Dermis blood vessel endothelial cell (primary cell): ENCODE measurements around the gene RBM19. TPM values are rescaled to one million over a fixed set of nuclear protein-coding genes. Genes with fewer than 3 reads are reported as not detected.

Experiments
- DNase-seq: peaks from one replicate; pipeline ENCODE4 v3.0.0; 2010
- total RNA-seq: library from RNA; depleted of rRNA; stranded (reverse); fragments of >200 nt; gene quantifications from 2 replicates; pipeline ENCODE4 v1.2.3, GENCODE V29; 2014

Gene RBM19
- total RNA-seq, 1 donor from 2014 or later = 15.1 TPM

- DNase-seq = no peak
These were observed 115.6 kb downstream of the RBM19 start for GRCh38 chr12:113850309-113851056.

- no peak for DNase-seq
These were observed 118.3 kb downstream of the RBM19 start for GRCh38 chr12:113847856-113848255.

- DNase-seq = no peak
These were observed 119.0 kb downstream of the RBM19 start for GRCh38 chr12:113846883-113847755.

GRCh38 chr12:113845900-113846674, 120.0 kb downstream of the RBM19 start:
- no peak for DNase-seq

GRCh38 chr12:113844495-113845210, 121.5 kb downstream of the RBM19 start:
- no peak for DNase-seq

- DNase-seq = no peak
These were observed 123.4 kb downstream of the RBM19 start for GRCh38 chr12:113842699-113843098.

GRCh38 chr12:113841786-113842185, 124.3 kb downstream of the RBM19 start:
- DNase-seq = no peak

GRCh38 chr12:113840401-113841042, 125.6 kb downstream of the RBM19 start:
- no peak for DNase-seq

- no peak for DNase-seq
These were observed 127.2 kb downstream of the RBM19 start for GRCh38 chr12:113838896-113839295.

GRCh38 chr12:113837528-113838296, 128.4 kb downstream of the RBM19 start:
- peak; percentile 8 for DNase-seq

- no peak for DNase-seq
These were observed 129.0 kb downstream of the RBM19 start for GRCh38 chr12:113837084-113837483.

- DNase-seq = no peak
These were observed 130.2 kb downstream of the RBM19 start for GRCh38 chr12:113835896-113836295.

GRCh38 chr12:113835433-113835832, 130.7 kb downstream of the RBM19 start:
- no peak for DNase-seq

- no peak for DNase-seq
These were observed 132.7 kb downstream of the RBM19 start for GRCh38 chr12:113833422-113833821.

- peak; percentile 19 for DNase-seq
These were observed 134.6 kb downstream of the RBM19 start for GRCh38 chr12:113831476-113831875.

- DNase-seq = peak; percentile 69
These were observed 135.1 kb downstream of the RBM19 start for GRCh38 chr12:113831016-113831415.

GRCh38 chr12:113829212-113829611, 136.9 kb downstream of the RBM19 start:
- DNase-seq = no peak

GRCh38 chr12:113827539-113828114, 138.5 kb downstream of the RBM19 start:
- no peak for DNase-seq

GRCh38 chr12:113826805-113827538, 139.2 kb downstream of the RBM19 start:
- no peak for DNase-seq

GRCh38 chr12:113825705-113826104, 140.4 kb downstream of the RBM19 start:
- DNase-seq = no peak
